Measurements from ENCODE around the gene NEB. TPM values are rescaled to one million over a fixed set of nuclear protein-coding genes. Genes with fewer than 3 reads are reported as not detected.
A peak's percentile ranks its signal among the peaks of the same experiment; 100 is the strongest.

NEB gene
- total and polyA plus RNA-seq, 2 donors from 2014 or later, result 0.88 to 1.6 TPM

GRCh38 chr2:151506170-151506569 is 228.1 kb downstream of the NEB start:
- no peak for TF ChIP-seq CTCF (IDR thresholded peaks at IDR 0.05; ENCODE audit: borderline replicate concordance, extremely low read depth, insufficient read depth)

GRCh38 chr2:151498178-151498577 is 236.1 kb downstream of the NEB start:
- H3K27me3 ChIP-seq (ENCODE audit: control insufficient read depth, insufficient read depth, low read length), result no peaks in the 10 kb centered on the region
- no peak for DNase-seq
- H3K27ac ChIP-seq (ENCODE audit: low read depth in 2 of 2, low read length in 2 of 2), result no peak overlapping the region
- no peak overlapping the region for H3K4me3 ChIP-seq (ENCODE audit: low read length in 3 of 3)
- intact Hi-C loops (cut with DNase I), result no loop called here
- H3K4me1 ChIP-seq (ENCODE audit: control insufficient read depth in 2 of 3, insufficient read depth in 2 of 3, low read depth in 1 of 3, low read length in 3 of 3), result no peaks in the 10 kb centered on the region
- H3K36me3 ChIP-seq (ENCODE audit: control insufficient read depth in 2 of 3, insufficient read depth in 3 of 3, low read length in 3 of 3), result no peaks in the 10 kb centered on the region
- no peak overlapping the region for H3K9ac ChIP-seq (ENCODE audit: low read length in 3 of 3)
- no peak for FAIRE-seq
- TF ChIP-seq CTCF (IDR thresholded peaks at IDR 0.05; ENCODE audit: borderline replicate concordance, extremely low read depth, insufficient read depth), result no peak
- no peaks in the 10 kb centered on the region for H3K9me3 ChIP-seq (ENCODE audit: control insufficient read depth in 2 of 3, insufficient read depth in 1 of 3, low read length in 3 of 3)

More at GRCh38 chr2:151506170-151506569, 228.1 kb downstream of the NEB start:
- Histone ChIP-seq H3K4me3 (ENCODE audit: low read length in 3 of 3) (no peak overlapping the region), H3K27me3 (ENCODE audit: control insufficient read depth, insufficient read depth, low read length) (no peaks in the 10 kb centered on the region), H3K9me3 (ENCODE audit: control insufficient read depth in 2 of 3, insufficient read depth in 1 of 3, low read length in 3 of 3) (no peaks in the 10 kb centered on the region), H3K36me3 (ENCODE audit: control insufficient read depth in 2 of 3, insufficient read depth in 3 of 3, low read length in 3 of 3) (no peaks in the 10 kb centered on the region), H3K9ac (ENCODE audit: low read length in 3 of 3) (no peak overlapping the region), H3K4me1 (ENCODE audit: control insufficient read depth in 2 of 3, insufficient read depth in 2 of 3, low read depth in 1 of 3, low read length in 3 of 3) (no peaks in the 10 kb centered on the region), H3K27ac (ENCODE audit: low read depth in 2 of 2, low read length in 2 of 2) (no peak overlapping the region)
- DNase-seq (no peak), FAIRE-seq (no peak)
- intact Hi-C loops (cut with DNase I), result no loop called here

GRCh38 chr2:151491496-151491895 is 242.8 kb downstream of the NEB start:
- TF ChIP-seq CTCF (IDR thresholded peaks at IDR 0.05; ENCODE audit: borderline replicate concordance, extremely low read depth, insufficient read depth), result no peak
- no peaks in the 10 kb centered on the region for H3K9me3 ChIP-seq (ENCODE audit: control insufficient read depth in 2 of 3, insufficient read depth in 1 of 3, low read length in 3 of 3)
- intact Hi-C loops (cut with DNase I), result no loop called here
- no peaks in the 10 kb centered on the region for H3K4me1 ChIP-seq (ENCODE audit: control insufficient read depth in 2 of 3, insufficient read depth in 2 of 3, low read depth in 1 of 3, low read length in 3 of 3)
- no peak overlapping the region for H3K9ac ChIP-seq (ENCODE audit: low read length in 3 of 3)
- no peak overlapping the region for H3K4me3 ChIP-seq (ENCODE audit: low read length in 3 of 3)
- no peaks in the 10 kb centered on the region for H3K36me3 ChIP-seq (ENCODE audit: control insufficient read depth in 2 of 3, insufficient read depth in 3 of 3, low read length in 3 of 3)
- H3K27ac ChIP-seq (ENCODE audit: low read depth in 2 of 2, low read length in 2 of 2), result no peak overlapping the region
- DNase-seq (no peak), FAIRE-seq (no peak)
- no peaks in the 10 kb centered on the region for H3K27me3 ChIP-seq (ENCODE audit: control insufficient read depth, insufficient read depth, low read length)

GRCh38 chr2:151490276-151490675 is 244.0 kb downstream of the NEB start:
- H3K36me3 ChIP-seq (ENCODE audit: control insufficient read depth in 2 of 3, insufficient read depth in 3 of 3, low read length in 3 of 3), result peaks cover 0 to 3% (median 2%) of the 10 kb centered on the region in 3 donors
- FAIRE-seq (no peak), DNase-seq (peak in 1 of 5 donors; percentile 59)
- no peak overlapping the region for H3K27ac ChIP-seq (ENCODE audit: low read depth in 2 of 2, low read length in 2 of 2)
- intact Hi-C loops (cut with DNase I), result no loop called here
- no peak overlapping the region for H3K9ac ChIP-seq (ENCODE audit: low read length in 3 of 3)
- no peak overlapping the region for H3K4me3 ChIP-seq (ENCODE audit: low read length in 3 of 3)
- no peaks in the 10 kb centered on the region for H3K4me1 ChIP-seq (ENCODE audit: control insufficient read depth in 2 of 3, insufficient read depth in 2 of 3, low read depth in 1 of 3, low read length in 3 of 3)
- no peaks in the 10 kb centered on the region for H3K9me3 ChIP-seq (ENCODE audit: control insufficient read depth in 2 of 3, insufficient read depth in 1 of 3, low read length in 3 of 3)
- no peaks in the 10 kb centered on the region for H3K27me3 ChIP-seq (ENCODE audit: control insufficient read depth, insufficient read depth, low read length)
- no peak for TF ChIP-seq CTCF (IDR thresholded peaks at IDR 0.05; ENCODE audit: borderline replicate concordance, extremely low read depth, insufficient read depth)

Data from kidney (tissue), 14 donors.